UCSD-AML1 (cell line): ENCODE results near the gene BZW1.
"Not testable (repeated sequence)": the region's sequence is repeated elsewhere in the genome, so short reads cannot be mapped to it uniquely, and the experiment has no call there.

Experiments
- DNase-seq: peaks from one replicate; lab custom pipeline; 2025; ENCODE audit not compliant: unreplicated experiment; lab: John Stamatoyannopoulos, UW

The BZW1 gene

GRCh38 chr2:200790185-200790584 is 21.5 kb upstream of the BZW1 start:
- no peak for DNase-seq

- DNase-seq = no peak
Observed at GRCh38 chr2:200791905-200792304, 19.8 kb upstream of the BZW1 start.

- DNase-seq = no peak
Observed at GRCh38 chr2:200794143-200794542, 17.6 kb upstream of the BZW1 start.

DNA sequence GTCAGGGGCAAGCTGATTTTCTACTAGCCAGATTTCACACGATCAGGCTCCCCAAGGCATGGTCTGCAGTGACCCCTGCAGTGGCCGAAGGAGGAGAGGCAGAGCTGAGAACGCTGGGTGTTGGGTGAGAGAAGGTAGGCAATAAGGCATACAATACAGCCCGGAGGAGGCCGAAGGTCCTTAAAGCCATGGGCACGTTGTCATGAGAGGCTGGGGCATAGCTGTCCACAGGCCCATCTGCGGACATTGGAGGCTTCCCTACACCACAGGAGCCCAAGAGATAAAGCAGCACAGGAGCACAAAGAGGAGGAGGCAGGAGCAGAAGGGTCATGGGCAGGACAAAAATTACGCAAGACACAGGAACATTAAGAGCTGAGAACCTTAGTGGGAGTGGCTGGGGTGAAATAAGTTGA is 16.7 kb upstream of the BZW1 start:
- no peak for DNase-seq

DNA sequence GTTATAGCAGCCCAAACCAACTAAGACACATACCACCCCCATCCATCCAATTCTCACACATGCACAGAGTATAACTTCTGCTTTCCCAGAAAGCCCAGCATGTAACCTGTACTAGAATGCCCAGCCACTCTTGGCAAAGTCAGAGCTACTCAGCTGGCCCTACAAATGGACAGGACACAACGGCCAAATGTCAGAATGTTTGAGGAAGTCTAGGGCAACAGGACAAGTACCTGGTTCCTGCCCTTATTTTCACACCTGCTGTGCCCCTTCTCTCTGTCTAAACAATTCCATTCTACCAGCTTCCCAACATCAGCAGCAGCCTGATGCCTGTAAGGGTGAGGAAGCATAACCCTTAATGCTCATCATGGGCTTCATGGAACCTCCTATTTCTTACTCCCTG is 15.1 kb upstream of the BZW1 start:
- DNase-seq = no peak

DNA sequence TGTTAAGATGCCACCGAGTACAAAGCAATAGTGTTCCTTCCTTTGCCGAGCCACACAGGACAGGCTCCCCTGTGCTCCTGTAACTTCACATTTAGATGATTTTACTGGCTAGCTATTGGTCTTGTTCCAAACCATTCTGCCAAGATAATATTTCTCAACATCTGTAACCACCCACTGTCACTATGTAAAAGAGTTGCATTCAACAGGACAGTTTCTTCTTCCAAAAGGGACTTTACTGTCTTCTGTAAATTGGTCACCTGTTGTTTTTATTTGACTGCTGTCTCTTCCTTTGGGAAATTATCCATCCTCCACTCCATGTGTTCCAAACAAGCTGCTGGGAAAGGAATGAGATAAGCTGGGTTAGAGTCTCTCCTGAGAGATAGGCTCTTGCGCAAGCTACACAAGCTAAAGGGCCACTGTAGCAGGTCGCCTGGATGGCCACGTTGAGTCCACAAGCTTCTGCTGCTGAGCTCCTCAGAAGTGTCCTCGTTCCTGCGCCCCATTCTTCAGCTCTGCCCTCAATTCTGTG is 14.4 kb upstream of the BZW1 start:
- DNase-seq = no peak

DNA sequence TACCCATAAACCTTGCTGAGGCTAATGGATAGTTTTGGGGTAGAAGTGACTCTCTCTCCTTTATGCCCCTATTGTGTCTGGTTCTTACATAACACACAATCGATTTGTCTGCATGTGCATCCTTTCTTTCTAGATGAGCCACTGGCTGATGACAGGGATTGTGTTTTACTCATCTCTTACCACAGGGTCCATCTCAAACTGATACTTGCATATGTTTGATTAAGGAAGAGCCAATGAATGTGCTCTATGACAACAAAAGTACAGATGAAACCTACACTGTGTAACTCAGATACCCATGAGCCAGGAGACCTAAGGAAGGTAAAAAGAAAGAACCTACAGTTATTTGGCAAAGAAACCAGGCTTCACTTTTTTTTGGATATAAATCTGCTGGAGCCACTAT is 13.2 kb upstream of the BZW1 start:
- DNase-seq = no peak

DNA sequence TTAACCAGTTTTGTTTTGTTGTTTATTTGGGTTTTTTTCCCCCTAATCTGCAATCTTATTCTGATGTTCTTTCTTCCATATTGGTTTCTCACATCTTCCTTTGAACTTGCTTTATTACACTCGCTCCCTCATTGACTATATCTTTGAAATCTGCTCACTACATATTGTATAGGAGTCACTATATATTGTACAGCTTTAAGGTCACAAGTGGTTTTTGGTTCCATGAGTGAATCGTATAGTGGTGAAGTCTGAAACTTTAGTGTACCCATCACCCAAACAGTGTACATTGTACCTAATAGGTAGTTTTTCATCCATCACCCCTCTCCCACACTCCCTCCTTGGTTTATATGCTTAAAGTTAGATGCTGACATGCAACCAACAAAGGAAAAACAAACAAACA is 11.3 kb upstream of the BZW1 start:
- DNase-seq = no peak

DNA sequence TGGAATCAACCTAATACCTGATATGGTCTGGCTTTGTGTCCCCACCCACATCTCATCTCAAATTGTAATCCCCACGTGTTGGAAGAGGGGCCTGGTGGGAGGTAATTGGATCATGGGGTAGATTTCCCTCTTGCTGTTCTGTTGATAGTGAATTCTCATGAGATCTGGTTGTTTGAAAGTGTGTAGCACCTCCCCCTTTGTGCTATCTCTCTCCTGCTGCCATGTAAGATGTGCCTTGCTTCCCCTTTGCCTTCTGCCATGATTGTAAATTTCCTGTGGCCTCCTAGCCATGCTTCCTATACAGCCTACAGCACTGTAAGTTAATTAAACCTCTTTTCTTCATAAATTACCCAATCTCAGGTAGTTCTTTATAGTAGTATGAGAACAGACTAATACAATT is 10.3 kb upstream of the BZW1 start:
- not testable (repeated sequence) for DNase-seq

DNA sequence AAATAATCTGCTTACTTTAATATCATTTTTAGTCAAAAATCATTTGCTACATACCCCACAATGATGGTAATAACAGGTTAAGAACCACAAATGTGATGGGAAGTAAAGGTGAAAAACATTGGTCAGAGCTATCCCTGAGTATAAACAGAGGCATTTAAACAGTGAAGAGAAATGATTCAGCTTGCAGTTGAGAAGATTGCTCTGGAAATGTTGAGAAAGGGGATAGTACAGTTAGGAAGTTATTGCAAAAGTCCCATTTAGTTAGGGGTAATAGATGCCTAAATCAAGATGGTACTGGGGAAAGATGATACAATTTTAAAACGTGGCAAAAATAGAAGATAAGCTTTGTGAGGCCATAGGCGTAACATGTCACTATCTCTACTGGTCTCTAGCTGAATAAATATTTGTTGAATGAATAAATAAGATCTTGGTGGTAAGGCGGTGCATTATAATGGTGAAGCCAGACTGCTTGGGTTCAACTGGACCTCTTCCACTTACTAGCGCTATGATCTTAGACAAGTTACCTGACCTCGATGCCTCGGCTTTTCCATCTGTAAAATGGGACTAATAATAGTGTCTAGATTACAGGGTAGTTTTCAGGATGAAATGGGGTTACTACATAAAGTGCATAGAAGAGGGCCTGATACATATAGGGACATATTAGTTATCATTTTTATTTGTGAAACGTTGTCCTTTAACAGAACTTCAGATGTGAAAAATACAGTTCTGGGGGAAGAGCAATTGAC is 2.0 kb upstream of the BZW1 start:
- DNase-seq = no peak

- peak; percentile 34 for DNase-seq
Observed at GRCh38 chr2:200810252-200810997, 1.3 kb upstream of the BZW1 start.

DNA sequence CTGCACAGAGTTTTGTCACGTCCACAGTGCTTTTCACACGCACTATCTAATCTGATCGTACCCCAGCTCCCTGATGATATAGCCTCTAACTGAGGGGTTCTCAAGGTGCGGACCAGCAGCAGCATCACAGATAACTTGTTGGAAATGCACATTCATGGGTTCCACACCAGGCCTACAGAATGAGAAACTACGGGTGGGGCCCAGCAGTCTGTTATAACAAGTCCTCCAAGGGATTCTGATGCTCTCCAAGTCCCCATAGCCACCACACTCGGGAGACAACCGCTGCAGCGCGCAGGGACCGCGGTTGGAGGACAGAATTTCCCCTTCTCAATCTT is 745 bp upstream of the BZW1 start:
- no peak for DNase-seq

DNA sequence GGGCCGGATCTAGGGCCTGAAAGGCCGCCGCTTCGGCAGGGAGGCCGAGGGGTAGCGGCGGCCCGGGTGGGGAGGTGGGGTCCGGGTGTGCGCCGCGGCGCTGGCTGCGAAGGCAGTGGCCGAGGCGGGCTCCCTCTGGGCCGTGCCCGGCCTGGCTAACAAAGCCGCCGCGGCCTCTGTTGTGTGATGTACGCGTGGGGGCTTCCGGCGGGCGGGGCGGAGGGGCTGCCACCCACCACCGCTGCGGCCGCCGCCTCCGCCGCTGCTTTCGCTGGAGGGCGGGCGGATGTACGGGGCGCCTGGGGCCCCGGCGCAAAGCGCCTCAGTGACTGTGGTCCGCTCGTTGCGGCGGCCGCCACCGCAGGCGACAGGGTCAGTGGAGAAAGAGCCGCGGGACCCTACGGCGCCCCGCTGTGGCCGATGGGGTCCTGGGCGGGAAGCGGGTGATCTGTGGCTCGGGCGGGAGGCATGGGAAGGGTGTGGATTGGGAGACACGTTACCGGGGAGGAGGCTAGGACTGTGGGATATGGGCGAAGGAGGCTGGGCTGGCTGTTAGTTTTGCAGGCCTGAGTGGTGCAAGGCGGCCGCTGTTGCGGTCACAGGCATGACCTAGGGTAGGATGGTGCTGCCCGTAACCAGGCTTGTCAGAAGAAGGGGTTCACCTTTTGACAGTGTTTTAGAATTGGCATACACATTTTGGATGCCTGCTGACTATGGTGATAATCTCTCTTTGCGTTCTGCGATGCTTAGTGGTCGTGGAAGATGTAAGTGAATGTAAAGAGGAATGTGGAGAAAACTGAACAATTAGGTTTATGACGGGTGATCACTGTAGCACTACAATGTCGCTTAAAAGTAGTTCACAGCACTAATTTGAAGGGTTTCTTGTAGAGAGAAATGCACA is 662 bp downstream of the BZW1 start:
- DNase-seq = peak; percentile 82

DNA sequence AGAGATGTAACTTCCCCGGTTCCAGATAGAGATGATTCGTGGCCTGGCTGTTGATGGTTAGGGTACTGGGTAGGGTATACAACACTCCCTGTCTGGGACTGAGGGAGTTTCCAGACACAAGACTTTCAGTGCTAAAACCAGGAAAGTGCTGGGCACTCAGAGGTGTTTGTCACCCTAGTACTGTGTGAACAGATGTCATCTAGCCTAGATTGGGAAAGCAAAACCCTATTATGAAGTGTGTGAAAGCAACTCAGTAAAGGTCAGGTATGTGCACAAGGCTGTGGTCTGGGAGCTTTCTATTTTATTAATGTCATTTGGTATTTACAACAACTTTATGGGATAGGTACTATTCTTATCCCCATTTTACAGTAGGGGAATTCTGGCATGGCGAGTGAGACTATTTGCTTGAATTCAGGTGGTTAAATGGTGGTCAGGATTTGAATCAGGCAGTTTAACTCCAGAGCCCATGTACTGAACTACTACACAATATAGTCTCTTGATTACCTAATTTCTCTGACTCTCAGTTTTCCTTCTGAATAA is 2.6 kb downstream of the BZW1 start:
- DNase-seq = no peak

- DNase-seq = no peak
Observed at GRCh38 chr2:200814917-200815316, 3.2 kb downstream of the BZW1 start.

GRCh38 chr2:200818732-200819131 is 7.0 kb downstream of the BZW1 start:
- DNase-seq = not testable (repeated sequence)

GRCh38 chr2:200820573-200821234 is 9.0 kb downstream of the BZW1 start:
- no peak for DNase-seq

- no peak for DNase-seq
Observed at GRCh38 chr2:200821686-200822245, 10.1 kb downstream of the BZW1 start.

- DNase-seq = no peak
Observed at GRCh38 chr2:200828104-200828503, 16.4 kb downstream of the BZW1 start.

DNA sequence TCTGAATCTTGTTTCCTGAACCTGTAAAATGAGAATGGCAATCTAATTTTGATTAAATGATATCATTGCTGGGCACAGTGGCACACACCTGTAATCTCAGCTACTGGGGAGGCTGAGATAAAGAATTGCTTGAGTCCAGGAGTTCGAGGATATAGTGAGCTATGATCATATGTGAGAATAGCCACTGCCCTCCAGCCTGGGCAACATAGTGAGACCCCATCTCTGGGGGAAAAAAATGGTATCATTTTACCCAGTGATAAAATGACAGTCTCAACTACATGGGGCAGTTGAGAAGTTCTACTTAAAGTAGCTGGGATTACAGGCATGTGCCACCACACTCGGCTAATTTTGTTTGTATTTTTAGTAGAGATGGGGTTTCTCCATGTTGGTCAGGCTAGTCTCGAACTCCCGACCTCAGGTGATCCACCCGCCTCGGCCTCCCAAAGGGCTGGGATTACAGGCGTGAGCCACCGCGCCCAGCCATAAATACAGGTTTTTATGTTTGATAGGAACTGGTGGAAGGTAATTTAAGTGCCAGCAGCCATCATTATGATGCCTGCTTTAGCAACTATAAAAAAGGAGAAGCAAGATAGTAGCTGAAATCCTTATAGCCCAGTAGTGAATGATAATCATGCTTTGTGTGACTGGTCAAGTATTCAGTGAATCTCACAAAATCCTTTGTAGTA is 17.0 kb downstream of the BZW1 start:
- DNase-seq = no peak
